HG03039 (cell line): ENCODE results near the gene CLDN10.
"Not testable (repeated sequence)": the region's sequence is repeated elsewhere in the genome, so short reads cannot be mapped to it uniquely, and the experiment has no call there.

Experiments used
- ATAC-seq: cut with Tn5 transposase; IDR thresholded peaks from one replicate; pipeline ENCODE4 v1.9.1; 2021; ENCODE audit warnings: mild to moderate bottlenecking, moderate library complexity; ENCODE audit not compliant: unreplicated experiment

Gene CLDN10

GRCh38 chr13:95540888-95541287, 11.6 kb upstream of the CLDN10 start:
- no peak for ATAC-seq

GRCh38 chr13:95541308-95541707, 11.2 kb upstream of the CLDN10 start:
- ATAC-seq, result no peak

- no peak for ATAC-seq
Observed at GRCh38 chr13:95541911-95542474, 10.5 kb upstream of the CLDN10 start.

- no peak for ATAC-seq
Observed at GRCh38 chr13:95544293-95544692, 8.2 kb upstream of the CLDN10 start.

- ATAC-seq, result no peak
Observed at GRCh38 chr13:95546919-95547318, 5.6 kb upstream of the CLDN10 start.

GRCh38 chr13:95547531-95548167, 4.9 kb upstream of the CLDN10 start:
- no peak for ATAC-seq

GRCh38 chr13:95552208-95552538, 347 bp upstream of the CLDN10 start:
- ATAC-seq, result no peak

GRCh38 chr13:95553581-95554385, 1.3 kb downstream of the CLDN10 start:
- no peak for ATAC-seq

- no peak for ATAC-seq
Observed at GRCh38 chr13:95557013-95557412, 4.5 kb downstream of the CLDN10 start.

GRCh38 chr13:95559100-95559499, 6.6 kb downstream of the CLDN10 start:
- no peak for ATAC-seq

GRCh38 chr13:95560387-95560786, 7.9 kb downstream of the CLDN10 start:
- ATAC-seq, result no peak

GRCh38 chr13:95564091-95564490, 11.6 kb downstream of the CLDN10 start:
- ATAC-seq, result no peak

GRCh38 chr13:95564733-95565291, 12.3 kb downstream of the CLDN10 start:
- no peak for ATAC-seq

GRCh38 chr13:95565758-95566157, 13.2 kb downstream of the CLDN10 start:
- ATAC-seq, result not testable (repeated sequence)

GRCh38 chr13:95568131-95568530, 15.6 kb downstream of the CLDN10 start:
- no peak for ATAC-seq

- no peak for ATAC-seq
Observed at GRCh38 chr13:95570016-95570415, 17.5 kb downstream of the CLDN10 start.

GRCh38 chr13:95571941-95572340, 19.4 kb downstream of the CLDN10 start:
- no peak for ATAC-seq

- ATAC-seq, result no peak
Observed at GRCh38 chr13:95573221-95573620, 20.7 kb downstream of the CLDN10 start.

- peak; percentile 96 for ATAC-seq
Observed at GRCh38 chr13:95579303-95579702, 26.8 kb downstream of the CLDN10 start.

- no peak for ATAC-seq
Observed at GRCh38 chr13:95585867-95586266, 33.3 kb downstream of the CLDN10 start.

- ATAC-seq, result no peak
Observed at GRCh38 chr13:95588134-95588533, 35.6 kb downstream of the CLDN10 start.

GRCh38 chr13:95588721-95589120, 36.2 kb downstream of the CLDN10 start:
- no peak for ATAC-seq
